Measurements from ENCODE around the gene OSBP.

DNA sequence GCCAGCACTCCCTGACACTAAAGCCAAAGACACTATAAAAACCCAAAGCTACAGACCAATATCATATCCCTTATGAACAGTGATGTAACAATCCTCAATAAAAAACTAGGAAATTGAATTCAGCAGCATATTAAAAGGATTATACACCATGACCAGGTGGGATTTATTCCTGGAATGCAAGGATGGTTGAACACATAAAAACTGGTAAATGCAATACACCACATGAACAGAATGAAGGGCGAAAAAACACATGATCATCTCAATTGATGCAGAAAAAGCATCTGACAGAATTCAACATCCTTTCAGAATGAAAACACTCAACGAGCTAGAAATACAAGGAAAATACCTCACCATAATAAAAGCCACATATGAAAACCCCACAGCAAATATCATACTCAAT lies 31.3 kb downstream of the OSBP start:
- TF ChIP-seq, protein P1, sequence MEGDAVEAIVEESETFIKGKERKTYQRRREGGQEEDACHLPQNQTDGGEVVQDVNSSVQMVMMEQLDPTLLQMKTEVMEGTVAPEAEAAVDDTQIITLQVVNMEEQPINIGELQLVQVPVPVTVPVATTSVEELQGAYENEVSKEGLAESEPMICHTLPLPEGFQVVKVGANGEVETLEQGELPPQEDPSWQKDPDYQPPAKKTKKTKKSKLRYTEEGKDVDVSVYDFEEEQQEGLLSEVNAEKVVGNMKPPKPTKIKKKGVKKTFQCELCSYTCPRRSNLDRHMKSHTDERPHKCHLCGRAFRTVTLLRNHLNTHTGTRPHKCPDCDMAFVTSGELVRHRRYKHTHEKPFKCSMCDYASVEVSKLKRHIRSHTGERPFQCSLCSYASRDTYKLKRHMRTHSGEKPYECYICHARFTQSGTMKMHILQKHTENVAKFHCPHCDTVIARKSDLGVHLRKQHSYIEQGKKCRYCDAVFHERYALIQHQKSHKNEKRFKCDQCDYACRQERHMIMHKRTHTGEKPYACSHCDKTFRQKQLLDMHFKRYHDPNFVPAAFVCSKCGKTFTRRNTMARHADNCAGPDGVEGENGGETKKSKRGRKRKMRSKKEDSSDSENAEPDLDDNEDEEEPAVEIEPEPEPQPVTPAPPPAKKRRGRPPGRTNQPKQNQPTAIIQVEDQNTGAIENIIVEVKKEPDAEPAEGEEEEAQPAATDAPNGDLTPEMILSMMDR (conservative IDR thresholded peaks at IDR 0.05; ENCODE audit: low read depth, low read length) = no peak
- no peak for TF ChIP-seq EZH2 (IDR thresholded peaks at IDR 0.05; ENCODE audit: low read length, unreplicated experiment)
- TF ChIP-seq EZH2phosphoT487 (IDR thresholded peaks at IDR 0.05; ENCODE audit: borderline replicate concordance, low read length) = no peak
